GM18861 (cell line): Measurements from ENCODE around the gene MCM3.

ENCODE experiments used
- ATAC-seq: cut with Tn5 transposase; IDR thresholded peaks from one replicate; pipeline ENCODE4 v1.9.1; 2021; ENCODE audit not compliant: unreplicated experiment

MCM3 gene

DNA sequence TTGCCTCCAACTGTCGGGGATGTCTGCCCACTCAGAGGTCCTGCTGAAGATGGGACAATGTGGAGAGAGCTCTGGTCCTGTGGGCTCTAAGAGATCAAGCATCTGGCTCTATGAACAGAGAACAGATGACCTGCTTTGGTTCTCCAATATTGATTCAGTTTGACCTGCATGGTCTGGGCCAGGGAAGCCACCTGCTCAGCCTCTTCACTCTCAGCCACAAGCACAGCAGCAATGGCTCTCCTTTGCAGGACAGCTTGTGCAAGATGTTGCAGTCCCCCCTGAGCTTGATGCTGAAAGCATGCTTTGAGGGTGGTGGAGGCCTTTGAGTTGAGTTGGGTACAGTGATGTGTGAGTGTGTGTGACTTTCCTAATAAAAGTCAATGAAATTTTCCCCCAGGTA, 18.6 kb upstream of the MCM3 start:
- ATAC-seq: no peak

DNA sequence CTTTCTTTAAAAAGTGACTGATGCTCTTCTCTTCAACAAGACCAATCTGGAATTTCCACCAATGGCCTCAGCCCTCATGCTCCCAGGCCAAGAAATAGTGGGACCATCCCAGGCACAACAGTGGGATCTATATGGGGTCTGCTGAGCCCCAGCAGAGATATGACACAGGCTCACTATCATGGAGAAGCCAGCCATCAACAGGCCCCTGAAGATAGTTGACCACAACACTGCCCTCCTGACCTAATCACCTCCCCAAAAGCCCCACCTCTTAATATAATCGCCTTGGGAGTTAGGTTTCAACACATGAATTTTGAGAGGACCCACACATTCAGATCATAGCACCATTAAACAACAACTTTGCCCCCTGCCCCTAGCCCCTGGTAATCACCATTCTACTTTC, 16.8 kb upstream of the MCM3 start:
- no peak for ATAC-seq

DNA sequence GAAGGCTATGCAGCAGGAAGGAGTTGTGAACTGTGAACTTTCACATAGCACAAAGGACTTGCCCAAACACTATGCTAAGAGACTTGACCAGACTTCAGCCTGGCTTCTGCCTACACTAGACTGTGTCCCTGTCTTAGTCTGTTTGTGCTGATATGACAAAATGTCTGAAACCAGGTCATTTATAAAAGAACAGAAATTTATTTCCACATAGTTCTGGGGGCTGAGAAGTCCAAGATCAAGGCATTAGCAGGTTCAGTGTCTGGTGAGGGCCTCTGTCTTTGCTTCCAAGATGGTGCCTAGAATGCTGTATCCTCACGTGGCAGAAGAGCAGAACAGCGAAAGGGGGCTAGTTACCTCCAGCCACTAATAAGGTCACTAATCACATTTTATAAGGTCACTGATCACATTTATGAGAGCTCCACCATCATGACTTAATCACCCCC, 16.0 kb upstream of the MCM3 start:
- ATAC-seq: no peak

DNA sequence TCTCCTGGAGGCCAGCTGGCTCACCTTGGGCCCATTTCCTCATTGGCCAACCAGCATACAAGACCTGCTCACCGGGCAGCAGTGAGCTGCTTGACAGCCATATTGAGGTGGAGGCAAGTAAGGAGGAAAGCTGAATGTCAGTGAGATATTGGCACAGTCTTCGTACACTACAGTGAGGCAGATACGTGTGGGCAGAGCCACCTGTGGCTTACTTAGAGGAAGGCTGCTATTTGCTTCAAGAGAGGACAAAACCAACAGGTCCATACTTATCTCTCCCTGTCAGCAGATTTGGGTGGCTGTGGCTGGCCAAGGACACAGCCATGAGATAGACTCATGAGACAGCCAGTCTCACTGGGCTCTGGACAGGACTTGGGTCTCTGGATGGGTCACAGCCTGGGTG, 15.1 kb upstream of the MCM3 start:
- no peak for ATAC-seq

DNA sequence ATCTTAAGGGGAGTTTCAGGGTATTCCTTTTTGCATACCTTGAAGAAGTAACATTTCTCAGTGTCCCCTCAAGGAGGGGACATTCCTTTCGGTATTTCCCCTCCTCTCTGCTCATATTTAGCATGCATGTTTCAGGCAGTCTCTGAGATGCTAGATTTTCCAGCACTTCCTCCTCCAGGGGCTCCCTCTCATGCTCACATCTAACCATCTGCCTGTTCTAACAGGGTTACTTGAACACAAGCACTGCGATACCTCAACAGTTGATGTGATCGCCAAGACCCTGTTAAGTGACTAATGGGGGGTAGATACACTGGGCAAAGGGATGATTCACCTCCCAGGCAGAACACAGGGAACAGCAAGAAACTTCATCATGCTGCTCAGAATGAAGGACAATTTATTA, 12.9 kb upstream of the MCM3 start:
- no peak for ATAC-seq

DNA sequence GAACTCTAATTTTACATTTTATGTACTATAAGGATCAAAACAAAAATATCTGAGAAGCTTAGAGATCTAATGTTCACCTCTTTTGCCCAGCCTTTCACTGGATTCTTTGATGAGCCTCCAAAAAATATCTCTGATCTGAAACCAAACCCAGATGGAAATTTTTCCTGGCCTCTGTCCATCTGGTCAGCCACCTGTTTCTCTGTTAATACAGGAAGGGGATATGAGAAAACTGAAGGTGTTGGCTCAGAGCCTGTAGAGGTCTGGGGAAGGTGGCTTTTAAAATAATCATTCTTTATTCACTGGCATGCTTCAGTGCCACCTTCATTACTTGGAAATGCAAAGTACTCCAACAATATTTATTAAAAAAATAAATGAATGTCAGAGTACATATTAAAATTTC, 8.5 kb upstream of the MCM3 start:
- no peak for ATAC-seq

DNA sequence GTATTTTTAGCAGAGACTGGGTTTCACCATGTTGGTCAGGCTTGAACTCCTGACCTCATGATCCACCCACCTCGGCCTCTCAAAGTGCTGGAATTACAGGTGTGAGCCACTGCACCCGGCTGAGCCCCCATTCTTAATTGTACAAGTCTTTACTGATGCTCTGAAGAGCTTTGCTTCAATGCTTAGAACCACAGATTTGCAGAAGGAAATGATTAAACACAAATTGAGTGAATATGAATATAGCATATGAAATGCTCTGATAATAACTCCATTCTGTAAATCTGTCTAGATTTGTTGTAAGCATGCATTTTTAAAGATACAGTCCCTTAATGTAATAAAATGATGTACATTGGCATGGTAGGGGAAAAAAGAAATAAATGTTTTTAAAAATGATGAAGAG, 4.3 kb upstream of the MCM3 start:
- no peak for ATAC-seq

DNA sequence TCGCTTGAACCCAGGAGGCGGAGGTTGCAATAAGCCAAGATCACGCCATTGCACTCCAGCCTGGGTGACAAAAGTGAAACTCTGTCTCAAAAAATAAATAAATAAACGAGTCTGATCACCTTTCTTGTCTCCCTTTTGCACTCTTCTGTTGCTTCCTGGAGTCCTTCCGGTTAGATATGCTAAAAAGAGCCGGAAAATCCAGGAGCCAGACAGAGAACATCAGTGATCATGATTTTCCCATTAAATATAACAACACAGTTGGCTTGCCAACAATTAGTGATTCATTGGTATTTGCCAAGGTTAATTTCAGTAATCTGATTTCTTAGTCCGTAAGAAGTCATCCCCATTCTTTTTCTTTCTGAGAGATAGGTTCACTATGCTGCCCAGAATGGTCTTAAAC, 3.7 kb upstream of the MCM3 start:
- no peak for ATAC-seq

DNA sequence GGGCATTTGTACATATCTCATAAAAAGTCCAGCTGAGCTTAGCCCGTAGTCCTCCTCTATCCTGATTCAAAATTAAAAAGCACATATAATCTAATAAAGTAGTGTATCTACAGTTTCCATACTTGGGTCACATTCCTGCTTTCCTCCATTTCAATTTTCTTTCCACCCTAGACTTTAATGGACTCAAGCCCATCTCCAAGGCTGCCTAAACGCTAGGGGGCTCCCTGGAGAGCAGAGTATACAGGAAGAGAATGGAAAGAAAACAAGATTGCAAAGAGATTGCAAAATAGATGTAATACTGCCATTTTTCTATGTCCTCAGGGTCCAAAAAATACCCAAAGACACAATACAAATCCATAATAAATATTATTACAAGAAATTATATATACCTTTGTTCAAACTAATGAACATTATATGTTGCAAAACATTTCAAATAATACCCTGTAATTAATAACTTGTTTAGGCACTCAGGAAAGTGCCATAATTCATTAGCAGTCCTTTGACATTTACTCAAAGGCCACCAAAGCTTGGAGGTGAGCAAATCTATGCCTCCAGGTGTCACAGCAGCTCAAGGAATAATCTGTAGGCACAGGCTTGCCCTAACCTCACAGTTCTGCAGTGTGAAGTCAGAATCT, 2.4 kb upstream of the MCM3 start:
- ATAC-seq: no peak

DNA sequence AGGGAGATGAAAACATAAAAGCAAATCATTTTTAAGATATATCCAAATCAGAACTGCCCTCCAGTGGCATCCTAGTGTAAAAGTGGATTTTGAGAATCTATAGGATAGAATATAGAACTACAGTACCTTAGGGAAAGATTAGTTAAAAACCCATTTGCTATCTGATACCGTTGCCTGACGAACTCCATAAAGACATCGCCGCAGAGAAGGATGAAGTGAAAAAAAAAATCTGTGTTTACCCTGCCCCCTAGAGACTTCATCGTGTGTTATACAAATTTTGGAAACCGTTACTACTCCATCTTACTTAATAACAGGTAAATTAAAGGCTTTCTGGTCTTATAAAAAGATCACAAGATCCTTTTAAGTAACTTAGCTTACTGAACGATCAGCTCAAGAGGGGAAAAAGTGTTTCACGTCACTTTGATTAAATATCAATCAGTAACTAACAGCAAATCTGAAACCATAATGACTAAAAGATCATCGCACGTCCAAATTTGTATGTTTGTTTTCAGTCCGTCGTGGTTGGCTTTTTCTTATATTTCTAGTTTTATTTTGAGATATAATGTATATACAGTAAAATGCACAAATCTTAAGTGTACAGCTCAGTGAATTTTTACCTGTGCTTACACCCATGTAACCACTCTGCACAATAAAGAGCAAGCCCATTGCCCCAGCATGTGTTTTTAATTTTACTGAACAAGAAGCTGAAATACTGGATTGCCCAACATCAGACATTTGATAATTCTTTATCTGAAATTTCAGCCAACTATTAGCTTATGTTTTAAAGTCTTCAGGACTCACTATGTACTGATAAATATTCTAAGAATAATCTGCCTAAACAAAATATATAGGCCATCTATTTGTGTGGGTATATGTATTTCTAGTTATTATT, 881 bp upstream of the MCM3 start:
- peak; percentile 2 for ATAC-seq

DNA sequence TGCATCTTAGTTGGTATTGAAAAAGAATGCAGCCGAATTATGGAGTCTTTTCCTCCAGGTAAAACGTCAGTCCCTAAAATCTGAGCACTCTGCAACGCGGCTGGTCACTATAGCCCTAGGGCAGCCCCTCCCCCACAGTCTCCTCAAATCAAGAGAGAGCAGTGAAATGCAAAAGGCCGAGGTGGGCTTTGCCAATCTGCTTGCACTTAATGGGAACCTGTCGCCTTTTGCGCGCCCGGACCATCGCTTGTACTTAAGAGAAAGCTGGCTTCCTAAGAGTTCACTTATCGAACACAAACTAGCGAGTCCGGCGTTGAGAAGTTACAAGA, 447 bp downstream of the MCM3 start:
- no peak for ATAC-seq

DNA sequence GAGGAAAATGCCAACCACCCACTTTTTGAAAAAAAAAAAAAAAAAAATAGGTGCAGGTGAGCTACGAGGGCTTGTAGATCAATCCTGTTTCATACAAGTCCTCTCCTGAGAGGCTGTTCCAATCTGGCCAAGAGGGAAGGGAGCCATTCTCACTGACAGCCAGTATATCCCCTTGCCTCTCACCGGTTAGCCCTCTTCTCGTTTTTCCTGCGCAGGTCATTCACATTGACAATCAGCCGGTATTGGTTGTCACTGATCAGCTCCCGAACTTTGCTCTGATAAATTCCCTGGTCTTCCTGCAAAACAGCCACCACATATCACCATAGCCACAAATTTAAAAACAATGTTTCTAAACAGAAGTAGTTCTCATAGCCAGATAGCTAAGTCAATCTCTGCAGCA, 1.4 kb downstream of the MCM3 start:
- ATAC-seq: no peak

DNA sequence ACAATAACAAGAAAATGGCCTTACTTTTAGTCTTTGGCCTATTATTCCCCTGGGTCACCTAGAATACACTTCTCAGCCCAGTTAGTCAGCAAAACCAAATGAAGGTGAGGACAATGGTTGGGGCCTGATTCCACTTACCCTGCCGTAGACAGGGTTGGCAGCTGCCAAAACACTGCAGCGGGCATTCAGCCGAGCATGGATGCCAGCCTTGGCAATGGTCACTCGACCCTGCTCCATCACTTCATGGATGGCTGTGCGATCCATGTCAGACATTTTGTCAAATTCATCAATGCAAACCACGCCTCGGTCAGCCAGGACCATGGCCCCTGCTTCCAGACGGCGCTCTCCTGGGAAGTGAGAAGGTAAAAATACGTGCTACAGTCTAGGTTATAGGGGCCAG, 8.4 kb downstream of the MCM3 start:
- ATAC-seq: no peak

DNA sequence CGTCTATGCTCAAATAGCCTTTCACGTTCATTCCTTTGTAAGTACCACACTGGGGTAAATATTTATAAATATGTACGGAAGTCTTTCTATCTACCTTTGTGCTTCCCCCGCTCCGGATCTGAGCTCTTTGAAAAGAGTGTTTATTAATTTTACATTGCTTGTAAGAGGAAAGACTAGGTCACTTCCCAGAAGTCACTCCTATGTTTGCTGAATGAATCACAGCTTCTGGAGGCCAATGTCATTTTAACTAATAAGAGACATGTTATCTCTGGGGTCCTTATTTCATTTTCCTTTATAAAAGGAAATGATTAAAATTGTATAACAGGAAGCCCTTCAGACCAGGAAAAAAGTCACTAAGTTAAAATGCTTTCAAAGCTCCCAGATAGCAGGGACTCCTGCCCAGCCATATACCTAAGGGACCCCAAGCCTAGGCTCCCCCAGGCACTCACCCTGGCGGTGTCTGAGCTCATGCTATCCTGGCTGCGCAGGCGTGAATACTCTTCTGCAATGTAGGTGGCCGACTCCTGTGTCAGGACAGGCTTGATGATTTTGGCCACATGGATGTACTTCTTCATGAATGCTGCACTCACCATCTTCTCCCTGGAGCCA, 12.6 kb downstream of the MCM3 start:
- ATAC-seq: no peak

DNA sequence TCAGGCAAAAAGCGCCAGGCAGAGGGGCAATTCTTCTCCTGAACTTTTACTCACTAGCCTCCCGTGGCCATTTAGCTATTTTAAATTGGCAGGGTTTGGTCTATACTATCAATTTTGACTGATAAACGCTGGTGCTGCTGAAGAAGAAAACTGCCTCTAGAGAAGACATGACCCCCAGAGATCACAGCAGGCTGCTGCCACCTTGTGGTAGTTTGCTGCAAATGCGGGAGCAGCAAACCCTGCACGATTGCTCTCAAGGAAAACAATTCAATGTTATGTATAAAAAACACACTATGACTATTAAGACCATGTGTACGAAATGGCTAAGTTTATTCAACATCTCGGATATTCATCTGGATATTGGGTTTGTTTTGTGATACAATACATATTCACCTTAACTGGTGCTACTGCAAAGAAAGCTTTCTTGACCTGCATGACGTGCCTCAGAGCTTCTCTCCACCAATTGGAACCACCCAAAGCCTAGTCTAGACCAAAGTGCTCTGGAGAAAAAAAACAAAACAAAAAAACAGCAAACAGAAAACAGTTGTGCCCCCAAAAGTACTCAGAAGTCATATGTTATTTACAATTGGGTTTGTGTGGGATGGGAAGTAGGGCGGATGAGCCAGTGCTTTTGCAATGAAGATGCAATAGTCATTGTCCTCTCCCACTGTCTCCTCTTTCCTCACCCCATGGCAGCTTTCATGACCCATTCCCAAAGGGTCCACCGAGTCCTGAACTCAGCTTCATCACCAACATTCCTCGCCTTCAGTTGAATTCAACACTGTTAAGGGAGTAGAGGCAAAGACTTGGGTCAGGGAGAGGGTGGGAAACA, 20.6 kb downstream of the MCM3 start:
- ATAC-seq: peak; percentile 75

DNA sequence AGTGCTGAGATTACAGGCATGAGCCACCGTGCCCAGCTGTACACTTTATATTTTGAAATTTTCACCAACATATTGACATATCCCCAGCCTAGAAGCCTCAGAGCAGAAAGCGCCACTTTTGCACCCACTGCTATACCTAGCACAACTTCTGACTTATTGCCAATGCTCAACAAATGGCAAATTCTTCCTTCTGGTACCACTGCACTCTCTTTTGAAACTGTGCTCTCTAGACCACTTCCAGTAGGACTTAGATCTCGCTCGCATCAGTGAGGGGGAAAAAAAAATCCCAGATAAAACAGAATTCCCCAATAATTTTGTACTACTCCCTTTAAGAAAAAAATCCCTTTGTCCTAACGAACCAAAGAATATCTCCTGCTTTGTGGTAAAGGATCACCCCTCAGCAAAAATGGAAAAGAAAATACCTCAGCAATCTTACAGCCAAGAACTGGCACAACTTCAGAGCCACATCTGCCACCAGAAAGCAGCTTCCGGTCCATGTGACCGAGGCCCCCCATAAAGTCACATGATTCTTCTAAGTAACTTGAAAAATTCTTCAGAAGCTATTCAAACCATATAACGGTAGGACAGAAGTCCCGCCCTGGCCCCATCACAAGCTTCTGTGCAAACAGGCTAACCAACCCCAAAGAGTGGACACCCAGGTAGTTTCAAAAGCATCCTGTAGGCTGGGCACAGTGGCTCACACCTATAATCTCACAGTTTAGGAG, 21.8 kb downstream of the MCM3 start:
- ATAC-seq: no peak

DNA sequence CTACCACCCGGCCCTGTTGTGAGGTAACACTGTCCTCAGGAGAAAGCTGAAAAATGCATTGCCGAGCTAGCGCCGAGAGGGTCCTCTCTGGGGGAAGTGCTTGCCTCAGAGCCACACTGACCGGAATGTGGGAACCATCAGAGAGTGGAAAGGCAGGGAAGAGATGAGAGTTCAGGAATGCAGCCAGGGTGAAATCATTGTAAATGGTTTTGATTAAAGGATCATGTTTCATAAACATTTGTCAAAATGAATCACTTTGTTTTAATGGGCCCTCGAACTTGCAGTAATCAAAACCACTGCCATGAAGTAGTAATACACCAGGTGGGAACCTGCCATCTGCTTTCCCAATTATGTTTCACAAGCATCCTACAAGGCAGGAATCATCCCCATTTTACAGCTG, 23.3 kb downstream of the MCM3 start:
- ATAC-seq: no peak

DNA sequence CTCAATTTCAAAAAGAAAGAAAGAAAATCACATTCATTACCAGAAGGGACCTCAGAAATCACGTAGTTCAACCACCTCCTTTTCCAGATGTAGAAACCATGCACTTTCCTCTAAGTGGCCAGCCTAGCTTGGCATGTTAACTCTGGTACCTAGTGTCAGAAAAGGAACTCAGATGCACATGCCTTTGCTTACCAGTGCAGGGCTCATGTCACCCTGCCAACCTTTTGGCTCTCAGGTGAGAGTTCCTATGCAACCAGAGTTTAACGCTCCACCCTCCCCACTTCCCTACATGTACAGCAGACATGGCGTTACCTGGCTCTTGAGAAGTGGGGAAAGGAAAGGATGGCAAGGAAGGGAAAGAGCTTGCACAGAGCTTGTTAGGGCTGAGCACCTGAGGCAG, 23.9 kb downstream of the MCM3 start:
- no peak for ATAC-seq

DNA sequence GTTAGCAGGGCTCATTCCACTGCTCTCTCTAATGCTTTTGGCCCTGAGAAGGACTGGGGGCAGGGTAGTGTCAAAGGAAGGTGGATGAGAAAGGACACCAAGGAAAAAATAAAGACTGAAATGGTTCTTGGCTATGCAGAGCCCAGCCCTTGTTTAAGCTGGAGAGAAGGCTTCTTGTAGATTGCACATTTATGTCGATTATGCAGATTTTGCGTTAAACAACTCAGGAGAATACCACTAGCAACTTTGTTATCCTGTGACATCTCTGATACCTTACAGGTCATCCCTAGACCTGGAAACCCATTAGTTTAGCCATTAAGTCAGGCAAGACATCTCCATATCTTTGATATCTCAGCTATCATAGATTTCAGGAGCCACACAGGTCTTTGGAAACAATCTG, 29.1 kb downstream of the MCM3 start:
- no peak for ATAC-seq

DNA sequence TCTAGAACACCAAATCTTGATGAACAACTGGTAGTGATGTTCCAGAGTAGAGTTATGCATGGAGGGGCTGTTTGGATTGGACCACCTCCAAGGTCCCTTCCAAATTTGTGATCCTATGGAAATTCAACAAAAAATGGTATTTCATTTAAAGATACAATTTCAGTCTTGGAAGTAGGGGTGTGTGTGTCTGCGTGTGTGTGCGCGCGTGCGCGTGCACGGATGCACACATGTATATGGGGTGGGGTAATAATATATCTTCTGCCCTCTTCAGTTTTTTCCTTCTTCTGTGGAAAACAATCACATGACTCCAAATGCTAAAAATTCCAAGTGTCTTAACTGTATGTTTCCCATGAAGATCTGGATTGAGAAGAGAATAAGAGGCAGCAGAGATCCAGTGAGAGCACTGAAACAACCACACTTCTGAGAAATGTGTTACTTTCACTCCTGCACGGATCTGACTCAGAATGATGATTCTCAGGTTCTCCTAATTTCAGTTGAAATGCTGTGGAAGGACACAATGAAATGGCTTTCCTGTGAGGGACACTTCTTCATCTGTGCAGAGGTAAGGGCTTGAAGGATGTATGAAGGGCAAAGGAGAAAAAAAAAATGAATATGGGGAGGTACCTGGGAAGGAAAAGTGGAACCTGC, 29.7 kb downstream of the MCM3 start:
- ATAC-seq: no peak
